Adrenal gland (tissue), 12 donors: ENCODE results near the gene UGT3A1. TPM values are rescaled to one million over a fixed set of nuclear protein-coding genes. Genes with fewer than 3 reads are reported as not detected.

Experiments
- DNase-seq, 7 donors: peaks; one replicate each; pipeline ENCODE4 v3.0.0-alpha.2; 2019 to 2020
- H3K27ac ChIP-seq, 5 donors: fragments of 200-600 bp; sonication (generic) in 4 of 5; 1 replicate in 3 of 5; 2 replicates in 2 of 5; pipeline versions ENCODE4 v1.5.1 to v1.8.0; 2016 to 2020; ENCODE audit warnings: mild to moderate bottlenecking in 1 of 5
- H3K27me3 ChIP-seq: fragments of 200-600 bp; 2 replicates; pipeline ENCODE4 v1.8.0; 2021
- H3K36me3 ChIP-seq, 2 donors: fragments of 200-600 bp; replicated peaks in 1 of 2; 1 replicate in 1 of 2; 2 replicates in 1 of 2; pipeline versions ENCODE4 v1.5.1 to v1.8.0; 2018 to 2022
- H3K4me1 ChIP-seq, 2 donors: fragments of 200-600 bp; replicated peaks in 1 of 2; 1 replicate in 1 of 2; 2 replicates in 1 of 2; pipeline versions ENCODE4 v1.5.1 to v1.8.0; 2018 to 2021
- H3K4me3 ChIP-seq, 4 donors: fragments of 200-600 bp; sonication (generic) in 3 of 4; one replicate each; pipeline ENCODE4 v1.5.1; 2016 to 2018
- H3K9me3 ChIP-seq, 3 donors: fragments of 200-600 bp; sonication (generic) in 1 of 3; replicated peaks in 1 of 3; 1 replicate in 2 of 3; 2 replicates in 1 of 3; pipeline versions ENCODE4 v1.5.1 to v1.8.0; 2016 to 2021
- POLR2A ChIP-seq, 2 donors: fragments of 450-650 bp; IDR thresholded peaks; one replicate each; pipeline ENCODE4 v1.6.1; 2017; ENCODE audit warnings: antibody characterized with exemption in 2 of 2, mild to moderate bottlenecking in 2 of 2, moderate library complexity in 1 of 2
- whole genome bisulfite sequencing, 4 donors: extraction: QIAGEN DNeasy Blood & Tissue Kit in 2 of 4; methylation state at CpG; one replicate each; pipeline versions ENCODE4 v1.1.5 to v1.1.7; 2013 to 2017; 5-methylcytosine and 5-hydroxymethylcytosine counted together
- intact Hi-C, 2 donors: fragments of 100-400 bp; cut with DNase I; formaldehyde crosslinking; loops; one replicate each; pipeline versions ENCODE4 v1.14.1 to v1.15.0; 2022 to 2023
- polyA plus RNA-seq, 3 donors: library from polyadenylated mRNA; stranded (reverse); fragments of 200-250 nt in 2 of 3; fragments of 350-450 nt in 1 of 3; fragmentation: Illumina TruSeq in 1 of 3; extraction: RNeasy Lipid Tissue Mini Kit (QIAGEN cat#74804) in 1 of 3; gene quantifications; one replicate each; pipeline ENCODE4 v1.2.3, GENCODE V29; 2013 to 2014
- total RNA-seq, 9 donors: library from RNA; depleted of rRNA in 4 of 9; stranded (reverse); fragments of >200 nt in 4 of 9; fragments of 120-200 nt in 1 of 9; fragmentation: NEBNext Ultra II Directional in 1 of 9; extraction: Animal tissue kit (Norgen Biotek cat#: 25700) in 1 of 9; gene quantifications; one replicate each; pipeline versions ENCODE4 v1.1.0 to v1.2.4, GENCODE V29; 2013 to 2023
- TF ChIP-seq, protein P1 (sequence below), 6 experiments: fragments of 450-650 bp in 4 of 6; fragments of 200-600 bp in 2 of 6; sonication (generic) in 1 of 6; IDR thresholded peaks; 1 replicate in 5 of 6; 2 replicates in 1 of 6; pipeline versions ENCODE4 v1.5.1 to v1.8.0; 2016 to 2021; ENCODE audit warnings: antibody characterized with exemption in 6 of 6, mild to moderate bottlenecking in 2 of 6, moderate library complexity in 1 of 6
- donor health status: healthy with polysubstance abuse.
- donor health status: Bipolar disorder and iron deficiency.
- donor health status: DM: yes; HTN: yes; CAD: no.
- donor health status: DM: no; HTN: no; CAD: no.
- donor health status: DM: no; HTN: no; CAD: no.
- donor health status: DM: yes; HTN: yes; CAD: no.

Gene UGT3A1
- total and polyA plus RNA-seq, 12 donors, result 0.22 TPM; not detected in 11

DNA sequence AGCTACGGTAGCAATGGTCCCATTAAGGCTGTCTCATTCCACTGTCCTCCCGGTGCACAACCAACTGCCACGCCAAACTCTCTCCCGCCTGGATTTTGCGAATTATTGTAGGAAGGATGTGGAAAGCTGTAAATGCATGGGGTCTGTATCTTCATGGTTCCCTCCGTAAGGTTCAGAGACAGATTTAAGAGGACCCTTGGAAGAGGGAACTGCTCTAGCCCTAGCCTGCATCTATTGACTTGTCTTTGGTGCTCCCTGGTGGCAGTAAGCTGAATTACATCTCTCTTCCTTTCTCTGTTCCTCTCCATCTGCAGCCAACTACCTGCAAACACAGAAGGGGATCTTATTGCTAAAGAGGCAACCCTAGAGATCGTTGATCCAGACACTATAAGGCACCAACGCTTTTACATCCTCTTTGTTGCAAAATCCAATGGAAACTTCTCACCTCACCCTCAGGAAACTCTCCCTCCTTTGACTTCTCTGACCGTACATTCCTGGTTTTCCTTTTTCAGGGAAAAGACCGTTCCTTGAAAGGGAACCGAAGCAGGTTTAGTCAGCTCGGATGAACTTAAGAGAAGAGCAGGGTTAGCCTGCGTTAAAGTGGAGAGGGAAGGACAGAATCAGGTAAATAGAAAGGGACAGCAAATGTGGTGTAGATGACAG, 64.7 kb downstream of the UGT3A1 start:
- Histone ChIP-seq H3K27me3 (no peaks in the 10 kb centered on the region), H3K9me3 (no peaks in the 10 kb centered on the region), H3K36me3 (no peaks in the 10 kb centered on the region), H3K4me1 (peaks cover 0 to 6% of the 10 kb centered on the region in 2 donors), H3K27ac (no peak overlapping the region), H3K4me3 (no peak overlapping the region)
- peak; percentile 26 to 73 (median 55) for DNase-seq
- TF ChIP-seq POLR2A (IDR thresholded peaks at IDR 0.05), result no peak
- TF ChIP-seq, protein P1, sequence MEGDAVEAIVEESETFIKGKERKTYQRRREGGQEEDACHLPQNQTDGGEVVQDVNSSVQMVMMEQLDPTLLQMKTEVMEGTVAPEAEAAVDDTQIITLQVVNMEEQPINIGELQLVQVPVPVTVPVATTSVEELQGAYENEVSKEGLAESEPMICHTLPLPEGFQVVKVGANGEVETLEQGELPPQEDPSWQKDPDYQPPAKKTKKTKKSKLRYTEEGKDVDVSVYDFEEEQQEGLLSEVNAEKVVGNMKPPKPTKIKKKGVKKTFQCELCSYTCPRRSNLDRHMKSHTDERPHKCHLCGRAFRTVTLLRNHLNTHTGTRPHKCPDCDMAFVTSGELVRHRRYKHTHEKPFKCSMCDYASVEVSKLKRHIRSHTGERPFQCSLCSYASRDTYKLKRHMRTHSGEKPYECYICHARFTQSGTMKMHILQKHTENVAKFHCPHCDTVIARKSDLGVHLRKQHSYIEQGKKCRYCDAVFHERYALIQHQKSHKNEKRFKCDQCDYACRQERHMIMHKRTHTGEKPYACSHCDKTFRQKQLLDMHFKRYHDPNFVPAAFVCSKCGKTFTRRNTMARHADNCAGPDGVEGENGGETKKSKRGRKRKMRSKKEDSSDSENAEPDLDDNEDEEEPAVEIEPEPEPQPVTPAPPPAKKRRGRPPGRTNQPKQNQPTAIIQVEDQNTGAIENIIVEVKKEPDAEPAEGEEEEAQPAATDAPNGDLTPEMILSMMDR (IDR thresholded peaks at IDR 0.05), result peak; percentile 75 to 96 (median 86)
- 27 to 40% (median 30%) methylated on average over 13 of the region's 13 CpGs for WGBS, 4 donors
- intact Hi-C loops, result loop anchor here (5.0 to 10.0 kb wide), 3 partner anchors 149 to 842 kb away; no protein-coding TSS in a partner anchor

- TF ChIP-seq POLR2A (IDR thresholded peaks at IDR 0.05), result no peak
- TF ChIP-seq, protein P1 (IDR thresholded peaks at IDR 0.05), result peak; percentile 51 to 80 (median 70)
- Histone ChIP-seq H3K4me3 (peak overlapping the region in 1 of 4 donors; percentile 19), H3K4me1 (peaks cover 0 to 6% of the 10 kb centered on the region in 2 donors), H3K27ac (no peak overlapping the region), H3K27me3 (no peaks in the 10 kb centered on the region), H3K36me3 (no peaks in the 10 kb centered on the region), H3K9me3 (no peaks in the 10 kb centered on the region)
- intact Hi-C loops, result loop anchor here (2.0 to 10.0 kb wide), 4 partner anchors 148 to 840 kb away; partner anchors contain the start of gene SPEF2 (in 1 of the 2)
- WGBS, 4 donors, result 11 to 16% (median 12%) methylated on average over 16 to 21 of the region's 21 CpGs
- DNase-seq, result peak; percentile 66 to 88 (median 77)
Observed at GRCh38 chr5:35924950-35925722, 66.1 kb downstream of the UGT3A1 start.

- H3K27ac ChIP-seq, result no peak overlapping the region
- peaks cover 0 to 6% of the 10 kb centered on the region in 2 donors for H3K4me1 ChIP-seq
- TF ChIP-seq, protein P1 (IDR thresholded peaks at IDR 0.05), result no peak
- TF ChIP-seq POLR2A (IDR thresholded peaks at IDR 0.05), result no peak
- H3K27me3 ChIP-seq, result no peaks in the 10 kb centered on the region
- no peaks in the 10 kb centered on the region for H3K9me3 ChIP-seq
- H3K4me3 ChIP-seq, result peak overlapping the region in 1 of 4 donors; percentile 19
- 48 to 71% (median 54%) methylated on average over 9 to 10 of the region's 10 CpGs for WGBS, 4 donors
- no peak for DNase-seq
- intact Hi-C loops, result loop anchor here (2.0 to 10.0 kb wide), 2 partner anchors 308 to 840 kb away; partner anchors contain the start of gene SPEF2 (in 1 of the 2)
- no peaks in the 10 kb centered on the region for H3K36me3 ChIP-seq
Observed at GRCh38 chr5:35924122-35924949, 66.9 kb downstream of the UGT3A1 start.
